Body of pancreas (tissue), 4 donors: ENCODE data around the gene HSD17B3.

Source experiments
- POLR2A ChIP-seq, 3 donors: fragments of 450-650 bp; IDR thresholded peaks; one replicate each; pipeline ENCODE4 v1.6.1; 2016; ENCODE audit warnings: antibody characterized with exemption in 3 of 3, mild to moderate bottlenecking in 2 of 3
- TF ChIP-seq, protein P1 (sequence below), 7 experiments: fragments of 450-650 bp in 4 of 7; fragments of 200-600 bp in 3 of 7; sonication (generic) in 3 of 7; IDR thresholded peaks; one replicate each; pipeline ENCODE4 v1.5.1; 2016 to 2019; ENCODE audit warnings: antibody characterized with exemption in 7 of 7

DNA sequence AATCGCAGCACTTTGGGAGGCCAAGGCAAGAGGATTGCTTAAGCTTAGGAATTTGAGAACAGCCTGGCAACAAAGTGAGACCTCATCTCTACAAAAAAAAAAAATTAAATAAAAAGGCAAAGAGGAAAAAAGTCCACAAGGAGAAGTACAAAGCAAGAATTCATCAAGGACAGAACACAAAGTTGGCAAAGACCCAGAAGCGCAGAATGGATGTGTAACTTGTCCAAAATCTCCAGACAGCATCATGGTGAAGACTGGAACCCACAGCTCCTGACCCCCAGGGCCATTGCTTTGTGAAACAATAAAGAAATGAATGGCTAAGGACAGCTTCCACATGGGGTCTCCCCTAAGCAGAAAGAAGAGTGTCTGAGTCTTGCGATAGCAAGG lies 7.8 kb downstream of the HSD17B3 start:
- TF ChIP-seq, protein P1, sequence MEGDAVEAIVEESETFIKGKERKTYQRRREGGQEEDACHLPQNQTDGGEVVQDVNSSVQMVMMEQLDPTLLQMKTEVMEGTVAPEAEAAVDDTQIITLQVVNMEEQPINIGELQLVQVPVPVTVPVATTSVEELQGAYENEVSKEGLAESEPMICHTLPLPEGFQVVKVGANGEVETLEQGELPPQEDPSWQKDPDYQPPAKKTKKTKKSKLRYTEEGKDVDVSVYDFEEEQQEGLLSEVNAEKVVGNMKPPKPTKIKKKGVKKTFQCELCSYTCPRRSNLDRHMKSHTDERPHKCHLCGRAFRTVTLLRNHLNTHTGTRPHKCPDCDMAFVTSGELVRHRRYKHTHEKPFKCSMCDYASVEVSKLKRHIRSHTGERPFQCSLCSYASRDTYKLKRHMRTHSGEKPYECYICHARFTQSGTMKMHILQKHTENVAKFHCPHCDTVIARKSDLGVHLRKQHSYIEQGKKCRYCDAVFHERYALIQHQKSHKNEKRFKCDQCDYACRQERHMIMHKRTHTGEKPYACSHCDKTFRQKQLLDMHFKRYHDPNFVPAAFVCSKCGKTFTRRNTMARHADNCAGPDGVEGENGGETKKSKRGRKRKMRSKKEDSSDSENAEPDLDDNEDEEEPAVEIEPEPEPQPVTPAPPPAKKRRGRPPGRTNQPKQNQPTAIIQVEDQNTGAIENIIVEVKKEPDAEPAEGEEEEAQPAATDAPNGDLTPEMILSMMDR (IDR thresholded peaks at IDR 0.05) = no peak
- no peak for TF ChIP-seq POLR2A (IDR thresholded peaks at IDR 0.05)
